OCI-LY1 (cell line): ENCODE results near the gene UPK3A.
"Not testable (repeated sequence)": the region's sequence is repeated elsewhere in the genome, so short reads cannot be mapped to it uniquely, and the experiment has no call there.

ENCODE experiments used
- H2AFZ ChIP-seq: fragments of 200-600 bp; sonication (generic), shearing (Covaris generic); 2 replicates; pipeline ENCODE4 v1.6.0; 2014; ENCODE audit warnings: antibody characterized with exemption, mild to moderate bottlenecking, low read length
- H3F3A ChIP-seq: fragments of 200-600 bp; sonication (generic), shearing (Covaris generic); 2 replicates; pipeline ENCODE4 v1.6.0; 2014; ENCODE audit warnings: mild to moderate bottlenecking, antibody characterized with exemption, low read length, moderate library complexity; ENCODE audit not compliant: insufficient read depth
- H3K27ac ChIP-seq: fragments of 200-600 bp; sonication (generic); 2 replicates; pipeline ENCODE4 v1.5.1; 2014; ENCODE audit warnings: low read length, mixed run types, mild to moderate bottlenecking, low read depth; ENCODE audit not compliant: poor library complexity, severe bottlenecking
- H3K27me3 ChIP-seq: fragments of 200-600 bp; sonication (generic); 2 replicates; pipeline ENCODE4 v1.6.0; 2014; ENCODE audit warnings: antibody characterized with exemption, mild to moderate bottlenecking, low read length, moderate library complexity; ENCODE audit not compliant: insufficient read depth
- H3K36me3 ChIP-seq: fragments of 200-600 bp; sonication (generic); 2 replicates; pipeline ENCODE4 v1.6.1; 2014; ENCODE audit warnings: mild to moderate bottlenecking, antibody characterized with exemption, low read length, moderate library complexity, mixed read lengths; ENCODE audit not compliant: insufficient read depth
- H3K4me1 ChIP-seq: fragments of 200-600 bp; sonication (generic); 2 replicates; pipeline ENCODE4 v1.5.1; 2014; ENCODE audit warnings: mild to moderate bottlenecking, low read length, moderate library complexity; ENCODE audit not compliant: insufficient read depth, severe bottlenecking
- H3K4me2 ChIP-seq: fragments of 200-600 bp; sonication (generic), shearing (Covaris generic); 2 replicates; pipeline ENCODE4 v1.6.1; 2014; ENCODE audit warnings: low read length
- H3K4me3 ChIP-seq: fragments of 200-600 bp; sonication (generic); 2 replicates; pipeline ENCODE4 v1.5.1; 2014; ENCODE audit warnings: low read length, low read depth, mild to moderate bottlenecking, mixed read lengths; ENCODE audit not compliant: poor library complexity, severe bottlenecking
- H3K79me2 ChIP-seq: fragments of 200-600 bp; shearing (Covaris generic); 2 replicates; pipeline ENCODE4 v1.6.1; 2016; ENCODE audit warnings: mixed run types, low read length, mixed read lengths; ENCODE audit not compliant: insufficient read depth
- H3K9ac ChIP-seq: fragments of 200-600 bp; sonication (generic), shearing (Covaris generic); 2 replicates; pipeline ENCODE4 v1.6.1; 2014; ENCODE audit warnings: mild to moderate bottlenecking, low read length, mixed read lengths
- H3K9me2 ChIP-seq: fragments of 200-600 bp; sonication (generic), shearing (Covaris generic); 2 replicates; pipeline ENCODE4 v1.6.1; 2014; ENCODE audit warnings: low read depth, mild to moderate bottlenecking, low read length, mixed read lengths
- H3K9me3 ChIP-seq: fragments of 200-600 bp; shearing (Covaris generic); 2 replicates; pipeline ENCODE4 v1.6.1; 2014; ENCODE audit warnings: low read length, mixed read lengths
- H4K20me1 ChIP-seq: fragments of 200-600 bp; sonication (generic), shearing (Covaris generic); 2 replicates; pipeline ENCODE4 v1.6.0; 2016; ENCODE audit warnings: mild to moderate bottlenecking, low read length; ENCODE audit not compliant: insufficient read depth
- EZH2 ChIP-seq: fragments of 200-600 bp; sonication (generic), shearing (Covaris generic); IDR thresholded peaks from 2 replicates; pipeline ENCODE4 v1.8.0; 2017; ENCODE audit warnings: borderline replicate concordance, mixed run types, mild to moderate bottlenecking, antibody characterized with exemption, low read length, moderate library complexity, mixed read lengths
- TF ChIP-seq, protein P1 (sequence below): fragments of 200-600 bp; sonication (generic), shearing (Covaris generic); IDR thresholded peaks from 2 replicates; pipeline ENCODE4 v1.5.1; 2017; ENCODE audit warnings: mild to moderate bottlenecking, antibody characterized with exemption, low read length, moderate library complexity, mixed read lengths

The UPK3A gene

DNA sequence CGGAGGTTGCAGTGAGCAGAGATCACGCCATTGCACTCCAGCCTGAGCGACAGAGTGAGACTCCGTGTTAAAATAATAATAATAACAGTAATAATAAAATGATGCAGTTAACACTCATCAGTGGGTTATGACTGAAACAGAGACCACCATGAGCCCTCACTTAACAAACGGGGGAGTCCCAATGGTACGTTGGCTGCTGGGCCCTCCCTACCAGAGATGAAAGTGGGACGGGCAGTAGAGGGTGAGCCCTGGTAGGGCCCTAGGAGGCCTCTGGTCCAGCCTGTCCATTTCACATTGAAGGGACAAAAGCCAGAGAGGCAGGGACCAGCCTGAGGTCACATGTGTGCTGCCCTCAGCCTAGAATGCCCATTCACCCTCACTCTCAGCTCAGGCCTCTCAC, 30.4 kb upstream of the UPK3A start:
- H3K9me3 ChIP-seq: no peaks in the 10 kb centered on the region
- no peak overlapping the region for H3K4me3 ChIP-seq
- H2AFZ ChIP-seq: no peak overlapping the region
- H3K36me3 ChIP-seq: no peaks in the 10 kb centered on the region; the same call in 1 of the 2 replicates
- H3K4me2 ChIP-seq: no peak overlapping the region
- H3K79me2 ChIP-seq: no peaks in the 10 kb centered on the region
- TF ChIP-seq, protein P1, sequence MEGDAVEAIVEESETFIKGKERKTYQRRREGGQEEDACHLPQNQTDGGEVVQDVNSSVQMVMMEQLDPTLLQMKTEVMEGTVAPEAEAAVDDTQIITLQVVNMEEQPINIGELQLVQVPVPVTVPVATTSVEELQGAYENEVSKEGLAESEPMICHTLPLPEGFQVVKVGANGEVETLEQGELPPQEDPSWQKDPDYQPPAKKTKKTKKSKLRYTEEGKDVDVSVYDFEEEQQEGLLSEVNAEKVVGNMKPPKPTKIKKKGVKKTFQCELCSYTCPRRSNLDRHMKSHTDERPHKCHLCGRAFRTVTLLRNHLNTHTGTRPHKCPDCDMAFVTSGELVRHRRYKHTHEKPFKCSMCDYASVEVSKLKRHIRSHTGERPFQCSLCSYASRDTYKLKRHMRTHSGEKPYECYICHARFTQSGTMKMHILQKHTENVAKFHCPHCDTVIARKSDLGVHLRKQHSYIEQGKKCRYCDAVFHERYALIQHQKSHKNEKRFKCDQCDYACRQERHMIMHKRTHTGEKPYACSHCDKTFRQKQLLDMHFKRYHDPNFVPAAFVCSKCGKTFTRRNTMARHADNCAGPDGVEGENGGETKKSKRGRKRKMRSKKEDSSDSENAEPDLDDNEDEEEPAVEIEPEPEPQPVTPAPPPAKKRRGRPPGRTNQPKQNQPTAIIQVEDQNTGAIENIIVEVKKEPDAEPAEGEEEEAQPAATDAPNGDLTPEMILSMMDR: no peak
- no peak for TF ChIP-seq EZH2
- H3K27me3 ChIP-seq: peaks cover 13% of the 10 kb centered on the region; the same call in 1 of the 2 replicates
- no peak overlapping the region for H3K27ac ChIP-seq
- no peaks in the 10 kb centered on the region for H3K9me2 ChIP-seq
- H4K20me1 ChIP-seq: no peaks in the 10 kb centered on the region
- no peak overlapping the region for H3K9ac ChIP-seq
- H3K4me1 ChIP-seq: peaks cover 5% of the 10 kb centered on the region
- H3F3A ChIP-seq: no peaks in the 10 kb centered on the region

DNA sequence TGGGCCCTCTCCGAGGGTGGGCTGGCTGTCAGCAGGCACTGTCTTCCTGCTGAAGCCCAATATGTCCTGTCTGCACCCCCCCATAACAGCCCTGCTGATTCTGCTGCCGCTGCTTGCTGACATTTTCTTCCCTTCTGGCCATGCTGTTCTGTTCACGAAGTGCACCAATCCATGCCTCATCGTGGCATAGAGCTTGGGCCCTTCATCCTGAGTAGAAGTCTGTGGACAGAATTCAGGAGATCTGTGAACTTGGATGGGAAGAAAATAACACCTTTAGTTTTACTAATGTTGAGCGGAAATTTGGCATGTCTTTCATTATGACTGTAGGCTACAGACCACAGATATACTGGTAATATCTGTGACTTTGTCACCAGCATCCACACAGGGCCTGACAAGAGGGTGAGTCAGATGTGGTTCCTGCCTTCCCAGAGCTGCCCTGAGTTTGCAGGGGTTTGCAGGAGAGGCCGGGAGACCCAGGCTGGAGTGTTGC, 29.9 kb upstream of the UPK3A start:
- Histone ChIP-seq H3F3A (no peaks in the 10 kb centered on the region), H3K4me3 (no peak overlapping the region), H3K27ac (no peak overlapping the region), H4K20me1 (no peaks in the 10 kb centered on the region), H2AFZ (no peak overlapping the region), H3K9me2 (no peaks in the 10 kb centered on the region), H3K4me1 (peaks cover under 1% of the 10 kb centered on the region), H3K27me3 (peaks cover 13% of the 10 kb centered on the region; the same call in 1 of the 2 replicates), H3K9ac (no peak overlapping the region), H3K9me3 (no peaks in the 10 kb centered on the region), H3K36me3 (no peaks in the 10 kb centered on the region; the same call in 1 of the 2 replicates), H3K4me2 (no peak overlapping the region), H3K79me2 (no peaks in the 10 kb centered on the region)
- TF ChIP-seq EZH2: no peak
- TF ChIP-seq, protein P1: no peak

- Histone ChIP-seq H3K27me3 (peaks cover 23% of the 10 kb centered on the region; the same call in 1 of the 2 replicates), H3K4me1 (peaks cover 17% of the 10 kb centered on the region)
- not testable (repeated sequence) for H3K27ac ChIP-seq, H4K20me1 ChIP-seq, H3K79me2 ChIP-seq, H3K9me3 ChIP-seq, H2AFZ ChIP-seq, H3K4me2 ChIP-seq, H3K4me3 ChIP-seq, H3K9me2 ChIP-seq, H3K36me3 ChIP-seq, H3F3A ChIP-seq, H3K9ac ChIP-seq
These were observed 26.8 kb upstream of the UPK3A start for GRCh38 chr22:45257941-45258340.

DNA sequence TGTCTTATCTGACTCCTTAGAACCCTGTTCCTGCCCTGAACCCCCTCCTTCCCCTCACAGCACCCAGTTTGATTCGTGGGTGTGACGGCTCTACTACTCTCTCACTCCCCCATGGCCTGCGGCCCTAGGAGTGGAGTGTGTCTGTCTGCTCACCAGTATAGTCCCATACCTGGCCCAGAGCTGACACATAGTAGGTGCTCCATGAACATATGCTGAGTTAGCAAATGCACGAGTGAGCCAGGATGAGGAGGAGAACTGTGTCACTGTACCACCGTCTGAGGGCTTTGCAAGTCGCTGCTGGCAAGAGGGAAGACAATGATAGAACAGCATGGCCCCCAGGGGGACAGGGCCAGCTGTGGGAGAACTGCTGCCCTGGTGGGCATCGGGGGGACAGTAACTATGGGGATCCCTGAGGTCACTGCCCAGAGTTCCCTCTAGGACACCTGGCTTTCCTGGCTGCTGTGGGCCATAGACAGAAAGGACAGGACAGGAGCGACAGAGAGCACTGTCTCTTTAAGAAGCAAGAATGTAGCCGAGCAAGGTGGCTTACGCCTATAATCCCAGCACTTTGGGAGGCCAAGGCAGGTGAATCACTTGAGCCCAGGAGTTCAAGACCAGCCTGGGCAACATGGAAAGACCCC, 24.9 kb upstream of the UPK3A start:
- no peak overlapping the region for H3K4me3 ChIP-seq
- no peaks in the 10 kb centered on the region for H4K20me1 ChIP-seq
- no peak overlapping the region for H2AFZ ChIP-seq
- H3K9me2 ChIP-seq: no peaks in the 10 kb centered on the region
- no peak overlapping the region for H3K4me2 ChIP-seq
- TF ChIP-seq EZH2: no peak
- TF ChIP-seq, protein P1: no peak
- H3F3A ChIP-seq: no peaks in the 10 kb centered on the region
- H3K9ac ChIP-seq: no peak overlapping the region
- H3K27ac ChIP-seq: no peak overlapping the region
- H3K4me1 ChIP-seq: peaks cover 29% of the 10 kb centered on the region
- H3K27me3 ChIP-seq: peaks cover 23% of the 10 kb centered on the region; the same call in 1 of the 2 replicates
- H3K36me3 ChIP-seq: no peaks in the 10 kb centered on the region; the same call in 1 of the 2 replicates
- no peaks in the 10 kb centered on the region for H3K79me2 ChIP-seq
- H3K9me3 ChIP-seq: no peaks in the 10 kb centered on the region

DNA sequence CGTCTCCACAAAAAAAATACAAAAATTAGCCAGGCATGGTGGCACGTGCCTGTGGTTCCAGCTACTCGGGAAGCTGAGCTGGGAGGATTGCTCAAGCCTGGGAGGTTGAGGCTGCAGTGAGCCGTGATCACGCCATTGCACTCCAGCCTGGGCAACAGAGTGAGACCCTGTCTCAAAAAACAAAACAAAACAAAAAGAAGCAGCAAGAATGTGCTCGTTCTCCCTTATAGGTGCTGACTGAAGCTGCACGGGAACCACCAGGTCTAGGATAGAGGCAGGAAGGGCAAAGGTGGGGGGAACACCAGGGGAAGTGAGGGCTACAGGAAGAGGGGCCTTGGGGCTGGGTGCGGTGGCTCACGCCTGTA, 24.4 kb upstream of the UPK3A start:
- H3K79me2 ChIP-seq, H3K36me3 ChIP-seq, H4K20me1 ChIP-seq, H3K4me3 ChIP-seq, H2AFZ ChIP-seq, H3K9me3 ChIP-seq, H3K27ac ChIP-seq, H3K9ac ChIP-seq, H3K9me2 ChIP-seq, H3F3A ChIP-seq, H3K4me2 ChIP-seq: not testable (repeated sequence)
- H3K4me1 ChIP-seq: peaks cover 29% of the 10 kb centered on the region
- H3K27me3 ChIP-seq: peaks cover 23% of the 10 kb centered on the region; the same call in 1 of the 2 replicates
